Esophagus squamous epithelium (tissue), 4 donors: Measurements from ENCODE around the gene ARFGAP1.

Source experiments
- POLR2A ChIP-seq, 4 donors: fragments of 450-650 bp; IDR thresholded peaks; one replicate each; pipeline ENCODE4 v1.6.1; 2017; ENCODE audit warnings: antibody characterized with exemption in 4 of 4, mild to moderate bottlenecking in 4 of 4, moderate library complexity in 3 of 4
- TF ChIP-seq, protein P1 (sequence below), 6 experiments: fragments of 450-650 bp in 4 of 6; fragments of 200-600 bp in 2 of 6; sonication (generic) in 2 of 6; IDR thresholded peaks; one replicate each; pipeline ENCODE4 v1.5.1; 2016 to 2019; ENCODE audit warnings: antibody characterized with exemption in 6 of 6, mild to moderate bottlenecking in 4 of 6, moderate library complexity in 4 of 6

GRCh38 chr20:63307538-63308217 is 35.1 kb downstream of the ARFGAP1 start:
- TF ChIP-seq, protein P1, sequence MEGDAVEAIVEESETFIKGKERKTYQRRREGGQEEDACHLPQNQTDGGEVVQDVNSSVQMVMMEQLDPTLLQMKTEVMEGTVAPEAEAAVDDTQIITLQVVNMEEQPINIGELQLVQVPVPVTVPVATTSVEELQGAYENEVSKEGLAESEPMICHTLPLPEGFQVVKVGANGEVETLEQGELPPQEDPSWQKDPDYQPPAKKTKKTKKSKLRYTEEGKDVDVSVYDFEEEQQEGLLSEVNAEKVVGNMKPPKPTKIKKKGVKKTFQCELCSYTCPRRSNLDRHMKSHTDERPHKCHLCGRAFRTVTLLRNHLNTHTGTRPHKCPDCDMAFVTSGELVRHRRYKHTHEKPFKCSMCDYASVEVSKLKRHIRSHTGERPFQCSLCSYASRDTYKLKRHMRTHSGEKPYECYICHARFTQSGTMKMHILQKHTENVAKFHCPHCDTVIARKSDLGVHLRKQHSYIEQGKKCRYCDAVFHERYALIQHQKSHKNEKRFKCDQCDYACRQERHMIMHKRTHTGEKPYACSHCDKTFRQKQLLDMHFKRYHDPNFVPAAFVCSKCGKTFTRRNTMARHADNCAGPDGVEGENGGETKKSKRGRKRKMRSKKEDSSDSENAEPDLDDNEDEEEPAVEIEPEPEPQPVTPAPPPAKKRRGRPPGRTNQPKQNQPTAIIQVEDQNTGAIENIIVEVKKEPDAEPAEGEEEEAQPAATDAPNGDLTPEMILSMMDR (IDR thresholded peaks at IDR 0.05), result no peak
- no peak for TF ChIP-seq POLR2A (IDR thresholded peaks at IDR 0.05)
